ENCODE data around the gene OR2L5. TPM values are rescaled to one million over a fixed set of nuclear protein-coding genes. Genes with fewer than 3 reads are reported as not detected.

OR2L5 gene
- total and polyA plus RNA-seq, 2 of the 4 experiments (the other 2 are of a cell fraction): not detected

DNA sequence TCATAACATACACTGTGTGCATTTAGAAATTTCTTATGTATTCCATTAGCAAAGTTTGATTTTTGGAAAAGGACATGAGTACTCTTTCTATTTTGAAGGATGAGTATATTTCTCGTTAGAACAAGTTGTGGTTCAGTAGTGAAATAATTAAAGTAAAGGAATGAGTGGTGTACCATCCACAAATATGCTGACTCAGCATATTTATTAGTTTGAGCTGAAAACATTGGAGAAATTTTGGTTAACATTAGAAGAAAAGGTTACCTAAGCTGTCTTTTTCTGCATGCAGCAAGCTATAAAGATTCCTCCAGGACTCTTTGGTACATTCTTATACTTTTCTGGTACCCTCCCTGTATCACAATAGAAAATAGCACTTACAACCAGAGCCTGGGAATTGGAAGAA is 5.7 kb upstream of the OR2L5 start:
- BruUV-seq (replicated peaks): no TSS peak
- H2BK20ac ChIP-seq (ENCODE audit: low read depth, low read length): no peak overlapping the region
- H2BK5ac ChIP-seq (ENCODE audit: low read depth, low read length, poor library complexity, severe bottlenecking): no peak overlapping the region
- ATAC-seq (ENCODE audit: low read depth) (no peak), DNase-seq (no peak)
- H3K9me3 ChIP-seq (ENCODE audit: control insufficient read depth, insufficient read depth, low read length): peaks cover 11% of the 10 kb centered on the region
- no peak overlapping the region for H3K18ac ChIP-seq (ENCODE audit: low read depth, low read length)
- no peaks in the 10 kb centered on the region for H3K36me3 ChIP-seq (ENCODE audit: control insufficient read depth, insufficient read depth, low read length)
- H3K56ac ChIP-seq (ENCODE audit: extremely low read depth, insufficient read depth, low read length): no peak overlapping the region
- H3K4me3 ChIP-seq (ENCODE audit: insufficient read depth, low read depth, low read length): no peak overlapping the region
- dilution Hi-C loops (cut with HindIII; ENCODE audit: low sequenced_read_pairs, unreplicated experiment) (no loop called here), in situ Hi-C loops (cut with MboI; ENCODE audit: low sequenced_read_pairs) (no loop called here), intact Hi-C loops (cut with micrococcal nuclease) (no loop called here)
- ChIA-PET CTCF (interaction anchor here (1.5 kb wide), 1 partner anchor 10 kb away, joined by 4 read pairs; no protein-coding TSS in a partner anchor), POLR2A (ENCODE audit: unreplicated experiment) (no interaction called here)
- H2BK15ac ChIP-seq (ENCODE audit: low read depth, low read length): no peak overlapping the region
- H2AK5ac ChIP-seq (ENCODE audit: low read depth, low read length): no peak overlapping the region
- no CpG with 5 or more reads among the region's 1 CpG for whole genome bisulfite sequencing, 2 experiments (ENCODE audit: extremely low coverage in 2 of 2, insufficient read length in 1 of 2)
- H4K20me1 ChIP-seq (ENCODE audit: insufficient read depth, low read length): no peaks in the 10 kb centered on the region
- no peak overlapping the region for H3K4me2 ChIP-seq (ENCODE audit: low read depth, low read length)
- no peak overlapping the region for H3K14ac ChIP-seq (replicated peaks; ENCODE audit: low read depth, low read length)
- TF ChIP-seq BHLHE40 (IDR thresholded peaks at IDR 0.05; ENCODE audit: low read depth, low read length) (no peak), POLR2A (IDR thresholded peaks at IDR 0.05; ENCODE audit: low read depth, low read length) (no peak), MAFK (IDR thresholded peaks at IDR 0.05; ENCODE audit: low read depth, low read length) (peak; percentile 100), CEBPB (IDR thresholded peaks at IDR 0.05; ENCODE audit: low read depth, low read length) (no peak), RCOR1 (IDR thresholded peaks at IDR 0.05; ENCODE audit: insufficient replicate concordance, low read length) (no peak)
- no peak overlapping the region for H3K4ac ChIP-seq (ENCODE audit: low read depth, low read length)
- H2AFZ ChIP-seq (replicated peaks; ENCODE audit: low read length, poor library complexity): no peak overlapping the region
- no peak overlapping the region for H4K5ac ChIP-seq (ENCODE audit: low read depth, low read length)
- no peak overlapping the region for H3K27ac ChIP-seq (ENCODE audit: insufficient read depth, low read length)
- no peaks in the 10 kb centered on the region for H3K79me1 ChIP-seq (ENCODE audit: low read depth in 1 of 2, low read length in 2 of 2)
- no peak overlapping the region for H3K23ac ChIP-seq (ENCODE audit: low read depth, low read length)
- H3K27me3 ChIP-seq (ENCODE audit: control insufficient read depth, insufficient read depth, low read length): no peaks in the 10 kb centered on the region
- no peak overlapping the region for H2AK9ac ChIP-seq (replicated peaks; ENCODE audit: low read depth, low read length, poor library complexity)
- no peak overlapping the region for H4K8ac ChIP-seq (ENCODE audit: low read depth in 2 of 2, low read length in 2 of 2)
- no peaks in the 10 kb centered on the region for H3K4me1 ChIP-seq (ENCODE audit: control insufficient read depth, insufficient read depth, low read length)
- H4K91ac ChIP-seq (ENCODE audit: insufficient read depth, low read depth, low read length): no peak overlapping the region
- H3K9ac ChIP-seq (ENCODE audit: low read depth, low read length): no peak overlapping the region
- no peak overlapping the region for H2BK120ac ChIP-seq (ENCODE audit: low read depth, low read length)
- H3K9me1 ChIP-seq (ENCODE audit: insufficient read depth, low read length): no peaks in the 10 kb centered on the region
